HG03097 (cell line): ENCODE results near the gene ERBB4.
"Not testable (repeated sequence)": the region's sequence is repeated elsewhere in the genome, so short reads cannot be mapped to it uniquely, and the experiment has no call there.

ENCODE experiments used
- ATAC-seq: cut with Tn5 transposase; IDR thresholded peaks from one replicate; pipeline ENCODE4 v1.9.1; 2021; ENCODE audit not compliant: unreplicated experiment, low FRiP score

Gene ERBB4

GRCh38 chr2:212530373-212530772 is 8.2 kb downstream of the ERBB4 start:
- ATAC-seq = no peak

GRCh38 chr2:212528106-212528856 is 10.3 kb downstream of the ERBB4 start:
- no peak for ATAC-seq

- no peak for ATAC-seq
These were observed 12.5 kb downstream of the ERBB4 start for GRCh38 chr2:212526059-212526458.

- no peak for ATAC-seq
These were observed 14.8 kb downstream of the ERBB4 start for GRCh38 chr2:212523756-212524155.

- ATAC-seq = no peak
These were observed 18.3 kb downstream of the ERBB4 start for GRCh38 chr2:212520340-212520739.

GRCh38 chr2:212517693-212518092 is 20.9 kb downstream of the ERBB4 start:
- no peak for ATAC-seq

GRCh38 chr2:212505586-212505985 is 33.0 kb downstream of the ERBB4 start:
- ATAC-seq = no peak

- ATAC-seq = no peak
These were observed 43.6 kb downstream of the ERBB4 start for GRCh38 chr2:212495046-212495445.

GRCh38 chr2:212494418-212495020 is 44.1 kb downstream of the ERBB4 start:
- ATAC-seq = no peak

GRCh38 chr2:212489719-212490346 is 48.8 kb downstream of the ERBB4 start:
- peak; percentile 43 for ATAC-seq

GRCh38 chr2:212488611-212489010 is 50.0 kb downstream of the ERBB4 start:
- ATAC-seq = no peak

GRCh38 chr2:212484563-212485080 is 54.0 kb downstream of the ERBB4 start:
- no peak for ATAC-seq

- ATAC-seq = no peak
These were observed 58.2 kb downstream of the ERBB4 start for GRCh38 chr2:212480447-212480846.

- no peak for ATAC-seq
These were observed 61.0 kb downstream of the ERBB4 start for GRCh38 chr2:212477571-212477970.

GRCh38 chr2:212473211-212473610 is 65.4 kb downstream of the ERBB4 start:
- no peak for ATAC-seq

GRCh38 chr2:212467551-212467950 is 71.1 kb downstream of the ERBB4 start:
- not testable (repeated sequence) for ATAC-seq

- ATAC-seq = no peak
These were observed 73.1 kb downstream of the ERBB4 start for GRCh38 chr2:212465456-212465855.

GRCh38 chr2:212461708-212462107 is 76.9 kb downstream of the ERBB4 start:
- ATAC-seq = not testable (repeated sequence)

- ATAC-seq = no peak
These were observed 84.5 kb downstream of the ERBB4 start for GRCh38 chr2:212454149-212454548.

- no peak for ATAC-seq
These were observed 86.8 kb downstream of the ERBB4 start for GRCh38 chr2:212451786-212452231.

- ATAC-seq = no peak
These were observed 89.9 kb downstream of the ERBB4 start for GRCh38 chr2:212448698-212449097.
